ENCODE data around the gene HPCAL1.
A peak's percentile ranks its signal among the peaks of the same experiment; 100 is the strongest.

The HPCAL1 gene

GRCh38 chr2:10382354-10383061 is 79.8 kb downstream of the HPCAL1 start:
- no peaks in the 10 kb centered on the region for H3K9me3 ChIP-seq (ENCODE audit: insufficient read depth, low read depth, low read length)
- no peaks in the 10 kb centered on the region for H3K36me3 ChIP-seq (ENCODE audit: insufficient read depth, low read length)
- peaks cover 88% of the 10 kb centered on the region for H3K4me1 ChIP-seq (ENCODE audit: insufficient read depth, low read length, poor library complexity, severe bottlenecking)
- H3K9ac ChIP-seq (ENCODE audit: low read depth, low read length, poor library complexity, severe bottlenecking), result peak overlapping the region; percentile 58
- no peaks in the 10 kb centered on the region for H3K27me3 ChIP-seq (ENCODE audit: insufficient read depth, low read length, poor library complexity, severe bottlenecking)
- H3F3A ChIP-seq (ENCODE audit: low read depth), result peaks cover 2% of the 10 kb centered on the region; the same call in 1 of the 2 replicates
- no peak for TF ChIP-seq EZH2phosphoT487 (IDR thresholded peaks at IDR 0.05; ENCODE audit: borderline replicate concordance)
- TF ChIP-seq, protein P1, sequence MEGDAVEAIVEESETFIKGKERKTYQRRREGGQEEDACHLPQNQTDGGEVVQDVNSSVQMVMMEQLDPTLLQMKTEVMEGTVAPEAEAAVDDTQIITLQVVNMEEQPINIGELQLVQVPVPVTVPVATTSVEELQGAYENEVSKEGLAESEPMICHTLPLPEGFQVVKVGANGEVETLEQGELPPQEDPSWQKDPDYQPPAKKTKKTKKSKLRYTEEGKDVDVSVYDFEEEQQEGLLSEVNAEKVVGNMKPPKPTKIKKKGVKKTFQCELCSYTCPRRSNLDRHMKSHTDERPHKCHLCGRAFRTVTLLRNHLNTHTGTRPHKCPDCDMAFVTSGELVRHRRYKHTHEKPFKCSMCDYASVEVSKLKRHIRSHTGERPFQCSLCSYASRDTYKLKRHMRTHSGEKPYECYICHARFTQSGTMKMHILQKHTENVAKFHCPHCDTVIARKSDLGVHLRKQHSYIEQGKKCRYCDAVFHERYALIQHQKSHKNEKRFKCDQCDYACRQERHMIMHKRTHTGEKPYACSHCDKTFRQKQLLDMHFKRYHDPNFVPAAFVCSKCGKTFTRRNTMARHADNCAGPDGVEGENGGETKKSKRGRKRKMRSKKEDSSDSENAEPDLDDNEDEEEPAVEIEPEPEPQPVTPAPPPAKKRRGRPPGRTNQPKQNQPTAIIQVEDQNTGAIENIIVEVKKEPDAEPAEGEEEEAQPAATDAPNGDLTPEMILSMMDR (conservative IDR thresholded peaks at IDR 0.05; ENCODE audit: low read length), result no peak
- peak overlapping the region; percentile 73 for H3K4me2 ChIP-seq (ENCODE audit: low read depth, low read length, poor library complexity, severe bottlenecking)
- no peaks in the 10 kb centered on the region for H3K9me2 ChIP-seq (replicated peaks; ENCODE audit: low read depth, low read length)
- peak overlapping the region; percentile 54 for H3K4me3 ChIP-seq (ENCODE audit: low read length, poor library complexity, severe bottlenecking)
- no peak overlapping the region for H2AFZ ChIP-seq (ENCODE audit: low read length)
- no peaks in the 10 kb centered on the region for H4K20me1 ChIP-seq (ENCODE audit: insufficient read depth, low read length, poor library complexity, severe bottlenecking)
- H3K79me2 ChIP-seq (ENCODE audit: insufficient read depth, low read length), result peaks cover 87% of the 10 kb centered on the region; the same call in 1 of the 2 replicates

- Histone ChIP-seq H3K36me3 (ENCODE audit: insufficient read depth, low read length) (no peaks in the 10 kb centered on the region), H3K9ac (ENCODE audit: low read depth, low read length, poor library complexity, severe bottlenecking) (no peak overlapping the region), H3K79me2 (ENCODE audit: insufficient read depth, low read length) (peaks cover 90% of the 10 kb centered on the region; the same call in 1 of the 2 replicates), H3K4me1 (ENCODE audit: insufficient read depth, low read length, poor library complexity, severe bottlenecking) (peaks cover 71% of the 10 kb centered on the region), H3K4me3 (ENCODE audit: low read length, poor library complexity, severe bottlenecking) (no peak overlapping the region), H4K20me1 (ENCODE audit: insufficient read depth, low read length, poor library complexity, severe bottlenecking) (no peaks in the 10 kb centered on the region), H3K27me3 (ENCODE audit: insufficient read depth, low read length, poor library complexity, severe bottlenecking) (no peaks in the 10 kb centered on the region), H3K9me2 (replicated peaks; ENCODE audit: low read depth, low read length) (no peaks in the 10 kb centered on the region), H2AFZ (ENCODE audit: low read length) (no peak overlapping the region), H3F3A (ENCODE audit: low read depth) (peaks cover 2% of the 10 kb centered on the region; the same call in 1 of the 2 replicates), H3K4me2 (ENCODE audit: low read depth, low read length, poor library complexity, severe bottlenecking) (peak overlapping the region; percentile 2), H3K9me3 (ENCODE audit: insufficient read depth, low read depth, low read length) (no peaks in the 10 kb centered on the region)
- no peak for TF ChIP-seq EZH2phosphoT487 (IDR thresholded peaks at IDR 0.05; ENCODE audit: borderline replicate concordance)
- TF ChIP-seq, protein P1 (conservative IDR thresholded peaks at IDR 0.05; ENCODE audit: low read length), result no peak
These were observed 81.4 kb downstream of the HPCAL1 start for GRCh38 chr2:10383960-10384734.

DNA sequence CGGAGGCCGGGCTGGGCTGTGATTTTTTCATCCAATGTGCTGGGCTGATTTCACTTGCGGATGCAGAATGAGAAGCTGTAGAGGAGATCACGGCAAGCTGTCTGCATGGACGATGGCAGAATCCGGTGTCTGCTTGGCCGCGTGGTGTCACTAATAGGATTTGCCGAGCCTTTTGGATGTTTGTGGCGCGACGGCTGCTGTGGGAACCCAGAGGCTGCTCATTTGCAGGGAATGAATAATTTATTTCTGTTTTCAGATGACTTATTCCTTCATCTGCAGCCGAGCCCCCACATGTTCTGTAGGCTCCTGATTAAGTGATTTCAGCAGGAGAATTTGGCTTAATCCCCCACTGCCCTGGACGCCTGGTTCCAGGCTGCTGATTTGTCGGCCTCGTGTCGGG is 82.8 kb downstream of the HPCAL1 start:
- H3K36me3 ChIP-seq (ENCODE audit: insufficient read depth, low read length), result no peaks in the 10 kb centered on the region; the same call in 1 of the 2 replicates
- H2AFZ ChIP-seq (ENCODE audit: low read length), result no peak overlapping the region
- TF ChIP-seq, protein P1 (conservative IDR thresholded peaks at IDR 0.05; ENCODE audit: low read length), result no peak
- TF ChIP-seq EZH2phosphoT487 (IDR thresholded peaks at IDR 0.05; ENCODE audit: borderline replicate concordance), result no peak
- no peak overlapping the region for H3K9ac ChIP-seq (ENCODE audit: low read depth, low read length, poor library complexity, severe bottlenecking)
- peaks cover 2% of the 10 kb centered on the region; the same call in 1 of the 2 replicates for H3F3A ChIP-seq (ENCODE audit: low read depth)
- no peaks in the 10 kb centered on the region for H3K27me3 ChIP-seq (ENCODE audit: insufficient read depth, low read length, poor library complexity, severe bottlenecking)
- H3K9me2 ChIP-seq (replicated peaks; ENCODE audit: low read depth, low read length), result no peaks in the 10 kb centered on the region
- no peak overlapping the region for H3K4me3 ChIP-seq (ENCODE audit: low read length, poor library complexity, severe bottlenecking)
- H3K4me1 ChIP-seq (ENCODE audit: insufficient read depth, low read length, poor library complexity, severe bottlenecking), result peaks cover 58% of the 10 kb centered on the region
- no peaks in the 10 kb centered on the region for H3K9me3 ChIP-seq (ENCODE audit: insufficient read depth, low read depth, low read length)
- H4K20me1 ChIP-seq (ENCODE audit: insufficient read depth, low read length, poor library complexity, severe bottlenecking), result no peaks in the 10 kb centered on the region
- no peak overlapping the region for H3K4me2 ChIP-seq (ENCODE audit: low read depth, low read length, poor library complexity, severe bottlenecking)
- H3K79me2 ChIP-seq (ENCODE audit: insufficient read depth, low read length), result peaks cover 90% of the 10 kb centered on the region; the same call in 1 of the 2 replicates

Measured in Loucy (cell line).